SK-N-SH treated with all-trans-retinoic acid at 6 μM for 48 hours (cell line): ENCODE data around the gene GH1.
"Not testable (repeated sequence)": the region's sequence is repeated elsewhere in the genome, so short reads cannot be mapped to it uniquely, and the experiment has no call there.

ENCODE experiments used
- ATAC-seq: fragments of 200-7000 bp; cut with Tn5 transposase; 3 replicates; pipeline ENCODE4 v1.9.1; 2020; ENCODE audit warnings: mild to moderate bottlenecking, moderate library complexity
- ARNTL ChIP-seq: fragments of 450-650 bp; formaldehyde crosslinking; IDR thresholded peaks from 2 replicates; pipeline ENCODE4 v1.5.0; 2020; ENCODE audit warnings: low read depth, mild to moderate bottlenecking, moderate library complexity, borderline replicate concordance
- CSDC2 ChIP-seq: fragments of 250-450 bp; sonication (Bioruptor Pico); IDR thresholded peaks from 2 replicates; pipeline ENCODE4 v1.5.0; 2020; ENCODE audit warnings: mild to moderate bottlenecking, moderate library complexity
- ESRRG ChIP-seq: fragments of 250-450 bp; sonication (Bioruptor Pico); IDR thresholded peaks from 2 replicates; pipeline ENCODE4 v1.6.1; 2021; ENCODE audit warnings: mild to moderate bottlenecking
- GLIS3 ChIP-seq: fragments of 250-450 bp; sonication (Bioruptor Pico); IDR thresholded peaks from 2 replicates; pipeline ENCODE4 v1.5.0; 2020; ENCODE audit warnings: mild to moderate bottlenecking, moderate library complexity
- ISL1 ChIP-seq: fragments of 250-450 bp; sonication (Bioruptor Pico); IDR thresholded peaks from 2 replicates; pipeline ENCODE4 v2.1.2; 2022; ENCODE audit warnings: mild to moderate bottlenecking, moderate library complexity
- OSR1 ChIP-seq: fragments of 250-450 bp; sonication (Bioruptor Pico); IDR thresholded peaks from 2 replicates; pipeline ENCODE4 v1.8.0; 2022; ENCODE audit warnings: moderate library complexity, mild to moderate bottlenecking, inconsistent platforms
- PATZ1 ChIP-seq: fragments of 250-450 bp; sonication (Bioruptor Pico); IDR thresholded peaks from 2 replicates; pipeline ENCODE4 v1.8.0; 2020; ENCODE audit warnings: mild to moderate bottlenecking, moderate library complexity, borderline replicate concordance
- PPARA ChIP-seq: fragments of 250-450 bp; sonication (Bioruptor Pico); IDR thresholded peaks from 2 replicates; pipeline ENCODE4 v1.5.0; 2020; ENCODE audit warnings: mild to moderate bottlenecking, borderline replicate concordance
- RARB ChIP-seq: fragments of 250-450 bp; sonication (Bioruptor Pico); IDR thresholded peaks from 2 replicates; pipeline ENCODE4 v1.8.0; 2021; ENCODE audit warnings: mild to moderate bottlenecking, moderate library complexity
- SNAI2 ChIP-seq: fragments of 250-450 bp; sonication (Bioruptor Pico); IDR thresholded peaks from 2 replicates; pipeline ENCODE4 v1.5.0; 2020; ENCODE audit warnings: mild to moderate bottlenecking, moderate library complexity
- TCF4 ChIP-seq: fragments of 250-450 bp; sonication (Bioruptor Pico); IDR thresholded peaks from 2 replicates; pipeline ENCODE4 v1.8.0; 2021; ENCODE audit warnings: mild to moderate bottlenecking, moderate library complexity, borderline replicate concordance
- TOX ChIP-seq: fragments of 250-450 bp; sonication (Bioruptor Pico); IDR thresholded peaks from 2 replicates; pipeline ENCODE4 v1.8.0; 2021; ENCODE audit warnings: mild to moderate bottlenecking, moderate library complexity, borderline replicate concordance
- ZFP3 ChIP-seq: fragments of 250-450 bp; sonication (Bioruptor Pico); IDR thresholded peaks from 2 replicates; pipeline ENCODE4 v1.5.0; 2020; ENCODE audit warnings: mild to moderate bottlenecking, moderate library complexity
- ZFP30 ChIP-seq: fragments of 450-650 bp; formaldehyde crosslinking; IDR thresholded peaks from 2 replicates; pipeline ENCODE4 v1.5.0; 2022; ENCODE audit warnings: mild to moderate bottlenecking, moderate library complexity
- ZNF565 ChIP-seq: fragments of 450-650 bp; formaldehyde crosslinking; conservative IDR thresholded peaks from 2 replicates; pipeline ENCODE4 v1.5.0; 2020; ENCODE audit warnings: low read depth, mild to moderate bottlenecking, moderate library complexity
- ZNF70 ChIP-seq: fragments of 450-650 bp; formaldehyde crosslinking; IDR thresholded peaks from 2 replicates; pipeline ENCODE4 v1.5.0; 2020; ENCODE audit warnings: mild to moderate bottlenecking, moderate library complexity
- ZNF8 ChIP-seq: fragments of 450-650 bp; formaldehyde crosslinking; IDR thresholded peaks from 2 replicates; pipeline ENCODE4 v1.5.0; 2020; ENCODE audit warnings: mild to moderate bottlenecking, moderate library complexity
- TF ChIP-seq, protein P1 (sequence below): fragments of 250-450 bp; sonication (Bioruptor Pico); IDR thresholded peaks from 2 replicates; pipeline ENCODE4 v1.8.0; 2021; ENCODE audit warnings: low read depth, mild to moderate bottlenecking, moderate library complexity, borderline replicate concordance
- TF ChIP-seq, protein P2 (sequence below): fragments of 250-450 bp; sonication (Bioruptor Pico); IDR thresholded peaks from 2 replicates; pipeline ENCODE4 v1.5.0; 2020; ENCODE audit warnings: mild to moderate bottlenecking, moderate library complexity
- TF ChIP-seq, protein P3 (sequence below): fragments of 250-450 bp; sonication (Bioruptor Pico); IDR thresholded peaks from 2 replicates; pipeline ENCODE4 v1.5.1; 2021; ENCODE audit warnings: mild to moderate bottlenecking, moderate library complexity

GH1 gene

DNA sequence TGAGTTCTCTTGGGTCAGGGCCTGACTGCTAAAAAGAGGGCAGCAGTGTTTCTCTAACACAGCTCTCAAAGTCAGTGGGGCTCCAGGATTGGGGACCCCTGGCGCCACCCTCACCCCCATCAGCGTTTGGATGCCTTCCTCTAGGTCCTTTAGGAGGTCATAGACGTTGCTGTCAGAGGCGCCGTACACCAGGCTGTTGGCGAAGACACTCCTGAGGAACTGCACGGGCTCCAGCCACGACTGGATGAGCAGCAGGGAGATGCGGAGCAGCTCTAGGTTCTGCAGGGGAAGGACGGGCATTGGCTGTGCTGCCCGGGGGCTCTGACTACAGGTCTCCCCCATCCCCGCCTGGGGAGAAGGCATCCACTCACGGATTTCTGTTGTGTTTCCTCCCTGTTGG is 993 bp downstream of the GH1 start:
- ATAC-seq: no peak
- TF ChIP-seq, protein P1, sequence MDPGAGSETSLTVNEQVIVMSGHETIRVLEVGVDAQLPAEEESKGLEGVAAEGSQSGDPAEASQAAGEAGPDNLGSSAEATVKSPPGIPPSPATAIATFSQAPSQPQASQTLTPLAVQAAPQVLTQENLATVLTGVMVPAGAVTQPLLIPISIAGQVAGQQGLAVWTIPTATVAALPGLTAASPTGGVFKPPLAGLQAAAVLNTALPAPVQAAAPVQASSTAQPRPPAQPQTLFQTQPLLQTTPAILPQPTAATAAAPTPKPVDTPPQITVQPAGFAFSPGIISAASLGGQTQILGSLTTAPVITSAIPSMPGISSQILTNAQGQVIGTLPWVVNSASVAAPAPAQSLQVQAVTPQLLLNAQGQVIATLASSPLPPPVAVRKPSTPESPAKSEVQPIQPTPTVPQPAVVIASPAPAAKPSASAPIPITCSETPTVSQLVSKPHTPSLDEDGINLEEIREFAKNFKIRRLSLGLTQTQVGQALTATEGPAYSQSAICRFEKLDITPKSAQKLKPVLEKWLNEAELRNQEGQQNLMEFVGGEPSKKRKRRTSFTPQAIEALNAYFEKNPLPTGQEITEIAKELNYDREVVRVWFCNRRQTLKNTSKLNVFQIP (CRISPR knock-in tag): no peak
- TF ChIP-seq OSR1 (CRISPR knock-in tag) (no peak), CSDC2 (CRISPR knock-in tag) (no peak), PPARA (CRISPR knock-in tag) (no peak), SNAI2 (CRISPR knock-in tag) (no peak), ZNF565 (CRISPR knock-in tag) (no peak), ARNTL (CRISPR knock-in tag) (no peak), TCF4 (CRISPR knock-in tag) (no peak), ZNF70 (no peak), ISL1 (CRISPR knock-in tag) (no peak), ESRRG (no peak), ZFP30 (CRISPR knock-in tag) (no peak)
- TF ChIP-seq, protein P2, sequence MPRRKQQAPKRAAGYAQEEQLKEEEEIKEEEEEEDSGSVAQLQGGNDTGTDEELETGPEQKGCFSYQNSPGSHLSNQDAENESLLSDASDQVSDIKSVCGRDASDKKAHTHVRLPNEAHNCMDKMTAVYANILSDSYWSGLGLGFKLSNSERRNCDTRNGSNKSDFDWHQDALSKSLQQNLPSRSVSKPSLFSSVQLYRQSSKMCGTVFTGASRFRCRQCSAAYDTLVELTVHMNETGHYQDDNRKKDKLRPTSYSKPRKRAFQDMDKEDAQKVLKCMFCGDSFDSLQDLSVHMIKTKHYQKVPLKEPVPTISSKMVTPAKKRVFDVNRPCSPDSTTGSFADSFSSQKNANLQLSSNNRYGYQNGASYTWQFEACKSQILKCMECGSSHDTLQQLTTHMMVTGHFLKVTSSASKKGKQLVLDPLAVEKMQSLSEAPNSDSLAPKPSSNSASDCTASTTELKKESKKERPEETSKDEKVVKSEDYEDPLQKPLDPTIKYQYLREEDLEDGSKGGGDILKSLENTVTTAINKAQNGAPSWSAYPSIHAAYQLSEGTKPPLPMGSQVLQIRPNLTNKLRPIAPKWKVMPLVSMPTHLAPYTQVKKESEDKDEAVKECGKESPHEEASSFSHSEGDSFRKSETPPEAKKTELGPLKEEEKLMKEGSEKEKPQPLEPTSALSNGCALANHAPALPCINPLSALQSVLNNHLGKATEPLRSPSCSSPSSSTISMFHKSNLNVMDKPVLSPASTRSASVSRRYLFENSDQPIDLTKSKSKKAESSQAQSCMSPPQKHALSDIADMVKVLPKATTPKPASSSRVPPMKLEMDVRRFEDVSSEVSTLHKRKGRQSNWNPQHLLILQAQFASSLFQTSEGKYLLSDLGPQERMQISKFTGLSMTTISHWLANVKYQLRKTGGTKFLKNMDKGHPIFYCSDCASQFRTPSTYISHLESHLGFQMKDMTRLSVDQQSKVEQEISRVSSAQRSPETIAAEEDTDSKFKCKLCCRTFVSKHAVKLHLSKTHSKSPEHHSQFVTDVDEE (CRISPR knock-in tag): no peak

GRCh38 chr17:63917206-63917605 is 1.4 kb downstream of the GH1 start:
- ATAC-seq: not testable (repeated sequence)

GRCh38 chr17:63916566-63917185 is 2.0 kb downstream of the GH1 start:
- TF ChIP-seq, protein P1 (CRISPR knock-in tag): no peak
- TF ChIP-seq RARB (CRISPR knock-in tag): no peak
- TF ChIP-seq, protein P3, sequence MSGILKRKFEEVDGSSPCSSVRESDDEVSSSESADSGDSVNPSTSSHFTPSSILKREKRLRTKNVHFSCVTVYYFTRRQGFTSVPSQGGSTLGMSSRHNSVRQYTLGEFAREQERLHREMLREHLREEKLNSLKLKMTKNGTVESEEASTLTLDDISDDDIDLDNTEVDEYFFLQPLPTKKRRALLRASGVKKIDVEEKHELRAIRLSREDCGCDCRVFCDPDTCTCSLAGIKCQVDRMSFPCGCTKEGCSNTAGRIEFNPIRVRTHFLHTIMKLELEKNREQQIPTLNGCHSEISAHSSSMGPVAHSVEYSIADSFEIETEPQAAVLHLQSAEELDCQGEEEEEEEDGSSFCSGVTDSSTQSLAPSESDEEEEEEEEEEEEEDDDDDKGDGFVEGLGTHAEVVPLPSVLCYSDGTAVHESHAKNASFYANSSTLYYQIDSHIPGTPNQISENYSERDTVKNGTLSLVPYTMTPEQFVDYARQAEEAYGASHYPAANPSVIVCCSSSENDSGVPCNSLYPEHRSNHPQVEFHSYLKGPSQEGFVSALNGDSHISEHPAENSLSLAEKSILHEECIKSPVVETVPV (CRISPR knock-in tag): no peak
- no peak for ATAC-seq

DNA sequence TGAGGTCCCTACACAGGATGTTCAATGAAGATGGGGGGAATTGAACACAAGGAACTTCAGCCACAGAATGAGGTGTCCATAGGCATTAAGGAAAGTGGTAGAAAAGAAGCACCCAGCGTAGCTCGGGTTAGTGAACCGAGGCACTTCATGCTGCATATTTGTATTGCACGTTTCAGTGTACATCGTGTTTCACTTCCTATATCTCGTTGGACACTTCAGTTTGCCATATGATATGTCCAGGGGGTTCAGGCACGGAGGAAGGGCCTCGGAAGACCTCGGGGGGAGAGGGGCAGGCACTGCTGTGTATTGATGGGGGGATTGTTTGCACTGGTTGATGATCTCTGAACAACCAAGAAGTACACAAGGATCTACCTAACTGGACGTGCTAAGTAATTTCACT is 2.9 kb downstream of the GH1 start:
- ATAC-seq: not testable (repeated sequence)

GRCh38 chr17:63914471-63914870 is 4.2 kb downstream of the GH1 start:
- ATAC-seq: no peak
- TF ChIP-seq ZFP3 (CRISPR knock-in tag) (no peak), PPARA (CRISPR knock-in tag) (no peak), TCF4 (CRISPR knock-in tag) (no peak), PATZ1 (CRISPR knock-in tag) (no peak), TOX (no peak), GLIS3 (CRISPR knock-in tag) (no peak), ESRRG (no peak), ZNF8 (CRISPR knock-in tag) (no peak)
- TF ChIP-seq, protein P2 (CRISPR knock-in tag): no peak
- TF ChIP-seq, protein P3 (CRISPR knock-in tag): no peak
